Urinary bladder (tissue), 4 donors: ENCODE data around the gene IL2RA. TPM values are rescaled to one million over a fixed set of nuclear protein-coding genes. Genes with fewer than 3 reads are reported as not detected.
"Not testable (repeated sequence)": the region's sequence is repeated elsewhere in the genome, so short reads cannot be mapped to it uniquely, and the experiment has no call there.

ENCODE experiments used
- DNase-seq: peaks from one replicate; pipeline ENCODE4 v3.0.0-alpha.2; 2015; ENCODE audit errors: extremely low spot score
- H3K27ac ChIP-seq: one replicate; pipeline ENCODE4 v1.5.1; 2013; ENCODE audit warnings: low read depth, mild to moderate bottlenecking, moderate library complexity
- H3K36me3 ChIP-seq: one replicate; pipeline ENCODE4 v1.6.1; 2013; ENCODE audit warnings: mild to moderate bottlenecking, moderate library complexity; ENCODE audit not compliant: insufficient read depth
- H3K4me1 ChIP-seq: one replicate; pipeline ENCODE4 v1.6.1; 2013; ENCODE audit warnings: mild to moderate bottlenecking, moderate library complexity; ENCODE audit not compliant: insufficient read depth
- H3K4me3 ChIP-seq: one replicate; pipeline ENCODE4 v1.5.1; 2013; ENCODE audit warnings: low read depth, low read length
- WGBS: extraction: QIAGEN DNeasy Blood & Tissue Kit; methylation state at CpG from one replicate; pipeline ENCODE4 v1.1.7; 2013; 5-methylcytosine and 5-hydroxymethylcytosine counted together
- polyA plus RNA-seq: library from polyadenylated mRNA; stranded (reverse); fragments of 200-250 nt; gene quantifications from one replicate; pipeline ENCODE4 v1.2.3, GENCODE V29; 2013
- small RNA-seq: library from RNA; depleted of rRNA; stranded (forward); fragments of <200 nt; gene quantifications from one replicate; pipeline ENCODE3, GENCODE V24; 2014
- total RNA-seq: library from RNA; depleted of rRNA; stranded (reverse); fragments of >200 nt; gene quantifications from one replicate; pipeline ENCODE4 v1.2.3, GENCODE V29; 2014
- donor health status: healthy with polysubstance abuse.
- donor health status: healthy.

Gene IL2RA
- total and polyA plus RNA-seq, 2 donors = 0.37 to 0.87 TPM

- not testable (repeated sequence) for H3K4me1 ChIP-seq, H3K27ac ChIP-seq, DNase-seq, H3K36me3 ChIP-seq, H3K4me3 ChIP-seq
- 94% methylated on average over 10 of the region's 10 CpGs for WGBS
These were observed 99.7 kb downstream of the IL2RA start for GRCh38 chr10:5962358-5962940.

DNA sequence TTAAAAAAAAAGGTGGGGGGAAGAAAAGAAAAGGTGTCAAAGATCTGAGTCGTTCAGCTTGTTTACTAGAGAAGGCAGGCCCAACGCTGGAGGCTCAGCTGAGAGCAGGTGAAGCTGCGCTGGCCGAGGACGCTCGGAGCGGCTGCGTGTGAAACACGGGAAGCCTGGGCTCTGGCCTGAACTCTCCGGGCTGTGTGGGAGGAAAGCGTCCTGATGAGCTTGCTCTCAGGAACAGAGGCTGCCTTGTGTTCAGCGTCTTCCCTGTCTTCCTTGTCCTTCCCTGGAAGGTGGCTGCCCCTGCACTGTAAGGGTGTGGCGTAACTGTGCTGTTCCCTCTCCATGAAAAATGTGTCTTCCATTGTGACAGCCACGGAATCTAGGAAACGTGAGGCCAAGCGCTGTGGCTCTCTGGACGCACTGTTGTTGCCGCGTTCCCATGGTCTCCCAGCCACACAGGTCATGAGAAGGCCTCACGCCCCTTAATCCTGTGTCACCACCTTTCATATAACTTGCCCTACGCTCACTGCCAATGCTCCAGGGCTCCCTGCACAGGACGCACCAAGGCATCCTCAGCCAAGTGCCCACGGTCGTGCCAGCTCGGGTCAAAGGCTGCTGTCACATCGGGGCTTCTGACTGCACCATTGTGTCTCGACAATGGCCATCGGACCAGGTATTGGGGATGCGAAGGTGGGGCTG, 100.6 kb downstream of the IL2RA start:
- no peak overlapping the region for H3K27ac ChIP-seq
- no peak for DNase-seq
- 90% methylated on average over 29 of the region's 29 CpGs for whole genome bisulfite sequencing
- no peak overlapping the region for H3K4me3 ChIP-seq
- peaks cover 2% of the 10 kb centered on the region for H3K36me3 ChIP-seq
- H3K4me1 ChIP-seq = no peaks in the 10 kb centered on the region

DNA sequence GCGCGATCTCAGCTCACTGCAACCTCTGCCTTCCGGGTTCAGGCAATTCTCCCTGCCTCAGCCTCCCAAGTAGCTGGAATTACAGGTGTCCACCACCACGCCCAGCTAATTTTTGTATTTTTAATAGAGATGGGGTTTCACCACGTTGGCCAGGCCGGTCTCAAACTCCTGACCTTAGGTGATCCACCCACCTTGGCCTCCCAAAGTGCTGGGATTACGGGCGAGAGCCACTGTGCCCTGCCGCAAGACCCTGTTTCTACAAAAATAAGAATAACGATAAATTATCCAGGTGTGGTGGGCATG, 101.2 kb downstream of the IL2RA start:
- WGBS = 97% methylated on average over 10 of the region's 10 CpGs
- not testable (repeated sequence) for H3K4me1 ChIP-seq, H3K4me3 ChIP-seq, H3K36me3 ChIP-seq, DNase-seq, H3K27ac ChIP-seq

Small RNA genes within 50 kb of the gene (small RNA-seq; reads per million reads assigned to genes)
- not detected for gene RF00397

Other genes with a start within 250 kb of the IL2RA start
- gene GDI2, start 248.9 kb downstream of the IL2RA start, total RNA-seq = 385 TPM
- gene GDI2, start 248.9 kb downstream of the IL2RA start, polyA plus RNA-seq = 140 TPM
- 8.8 TPM for gene ANKRD16, start 172.5 kb downstream of the IL2RA start, total RNA-seq
- 9.3 TPM for gene ANKRD16, start 172.5 kb downstream of the IL2RA start, polyA plus RNA-seq
- 65.7 TPM for gene FBH1, start 172.1 kb downstream of the IL2RA start, total RNA-seq
- 57.4 TPM for gene FBH1, start 172.1 kb downstream of the IL2RA start, polyA plus RNA-seq
- gene IL15RA, start 84.8 kb downstream of the IL2RA start, total RNA-seq = 3.5 TPM
- gene IL15RA, start 84.8 kb downstream of the IL2RA start, polyA plus RNA-seq = 50.2 TPM
- gene RBM17, start 26.7 kb upstream of the IL2RA start, total RNA-seq = 59.6 TPM
- 58.3 TPM for gene RBM17, start 26.7 kb upstream of the IL2RA start, polyA plus RNA-seq
- 6.5 TPM for gene PFKFB3, start 140.6 kb upstream of the IL2RA start, total RNA-seq
- gene PFKFB3, start 140.6 kb upstream of the IL2RA start, polyA plus RNA-seq = 31.8 TPM